GM18951 (cell line): ENCODE data around the gene UPK1B.

Source experiments
- POLR2A ChIP-seq: IDR thresholded peaks from 4 replicates; pipeline ENCODE4 v1.6.1; 2011; ENCODE audit warnings: mild to moderate bottlenecking; ENCODE audit not compliant: insufficient read length, insufficient read depth; ENCODE audit errors: extremely low read depth
- in situ Hi-C: fragments of 300-500 bp; cut with MboI; formaldehyde crosslinking; loops from one replicate; pipeline ENCODE4 v1.12.0; 2022; ENCODE audit warnings: low sequenced_read_pairs, mixed read lengths, inconsistent platforms; ENCODE audit not compliant: unreplicated experiment

The UPK1B gene

GRCh38 chr3:119223511-119223910 lies 50.1 kb downstream of the UPK1B start:
- in situ Hi-C loops: no loop called here
- TF ChIP-seq POLR2A: no peak

- in situ Hi-C loops: no loop called here
- no peak for TF ChIP-seq POLR2A
These were observed 51.7 kb downstream of the UPK1B start for GRCh38 chr3:119225121-119225520.

- in situ Hi-C loops: no loop called here
- no peak for TF ChIP-seq POLR2A
These were observed 53.9 kb downstream of the UPK1B start for GRCh38 chr3:119227070-119227850.

- in situ Hi-C loops: no loop called here
- no peak for TF ChIP-seq POLR2A
These were observed 55.2 kb downstream of the UPK1B start for GRCh38 chr3:119228373-119229145.

- in situ Hi-C loops: no loop called here
- TF ChIP-seq POLR2A: no peak
These were observed 55.8 kb downstream of the UPK1B start for GRCh38 chr3:119229190-119229589.

- in situ Hi-C loops: no loop called here
- TF ChIP-seq POLR2A: no peak
These were observed 56.7 kb downstream of the UPK1B start for GRCh38 chr3:119230071-119230470.

- in situ Hi-C loops: no loop called here
- no peak for TF ChIP-seq POLR2A
These were observed 57.3 kb downstream of the UPK1B start for GRCh38 chr3:119230745-119231144.

GRCh38 chr3:119234610-119235009 lies 61.2 kb downstream of the UPK1B start:
- in situ Hi-C loops: no loop called here
- TF ChIP-seq POLR2A: no peak

GRCh38 chr3:119235151-119235550 lies 61.8 kb downstream of the UPK1B start:
- no peak for TF ChIP-seq POLR2A
- in situ Hi-C loops: no loop called here

GRCh38 chr3:119236756-119237155 lies 63.4 kb downstream of the UPK1B start:
- no peak for TF ChIP-seq POLR2A
- in situ Hi-C loops: no loop called here

GRCh38 chr3:119237299-119237698 lies 63.9 kb downstream of the UPK1B start:
- in situ Hi-C loops: no loop called here

GRCh38 chr3:119238363-119238762 lies 65.0 kb downstream of the UPK1B start:
- no peak for TF ChIP-seq POLR2A
- in situ Hi-C loops: no loop called here

More at GRCh38 chr3:119237299-119237698, 63.9 kb downstream of the UPK1B start:
- no peak for TF ChIP-seq POLR2A

GRCh38 chr3:119239206-119239820 lies 65.9 kb downstream of the UPK1B start:
- in situ Hi-C loops: no loop called here
- TF ChIP-seq POLR2A: no peak

- TF ChIP-seq POLR2A: no peak
- in situ Hi-C loops: no loop called here
These were observed 66.7 kb downstream of the UPK1B start for GRCh38 chr3:119240101-119240590.
